OCI-LY7 (cell line): ENCODE results near the gene AFF3. TPM values are rescaled to one million over a fixed set of nuclear protein-coding genes. Genes with fewer than 3 reads are reported as not detected.

Source experiments
- BruUV-seq: library from RNA; stranded (reverse); fragments of 400-500 nt; replicated peaks from 2 replicates; lab custom pipeline; 2021; lab: Mats Ljungman, UMichigan
- CTCF ChIA-PET: fragments of 300-600 bp; sonication (Branson Sonifier 250); formaldehyde crosslinking; loops from one replicate; lab custom pipeline; 2022; ENCODE audit warnings: antibody characterized with exemption; ENCODE audit not compliant: unreplicated experiment; lab: Charles Lee
- POLR2A ChIA-PET: fragments of 300-600 bp; sonication (Branson Sonifier 250); formaldehyde crosslinking; loops from one replicate; lab custom pipeline; 2022; ENCODE audit warnings: antibody characterized with exemption; lab: Charles Lee
- DNase-seq: peaks from one replicate; pipeline ENCODE4 v3.0.0-alpha.2; 2015; ENCODE audit warnings: low spot score
- H2AFZ ChIP-seq: fragments of 200-600 bp; sonication (generic), shearing (Covaris generic); 2 replicates; pipeline ENCODE4 v1.6.1; 2014; ENCODE audit warnings: mild to moderate bottlenecking, antibody characterized with exemption, low read length, moderate library complexity
- H3K27ac ChIP-seq: fragments of 200-600 bp; sonication (generic); 2 replicates; pipeline ENCODE4 v1.5.1; 2014; ENCODE audit warnings: mixed run types, low read depth, mild to moderate bottlenecking, moderate library complexity, low read length, inconsistent platforms; ENCODE audit not compliant: poor library complexity, severe bottlenecking
- H3K36me3 ChIP-seq: fragments of 200-600 bp; sonication (generic); 2 replicates; pipeline ENCODE4 v1.6.1; 2014; ENCODE audit warnings: mild to moderate bottlenecking, antibody characterized with exemption, low read length, moderate library complexity, mixed read lengths; ENCODE audit not compliant: insufficient read depth
- H3K4me1 ChIP-seq: fragments of 200-600 bp; sonication (generic); 2 replicates; pipeline ENCODE4 v1.5.1; 2014; ENCODE audit warnings: mild to moderate bottlenecking, low read length; ENCODE audit not compliant: insufficient read depth, poor library complexity, severe bottlenecking
- H3K4me2 ChIP-seq: fragments of 200-600 bp; sonication (generic); 2 replicates; pipeline ENCODE4 v1.6.1; 2014; ENCODE audit warnings: mild to moderate bottlenecking, low read length
- H3K4me3 ChIP-seq: fragments of 200-600 bp; sonication (generic); 2 replicates; pipeline ENCODE4 v1.5.1; 2014; ENCODE audit warnings: mild to moderate bottlenecking, low read depth, low read length; ENCODE audit not compliant: poor library complexity, severe bottlenecking
- H3K79me2 ChIP-seq: fragments of 200-600 bp; sonication (generic); 2 replicates; pipeline ENCODE4 v1.6.1; 2016; ENCODE audit warnings: low read depth, mild to moderate bottlenecking, low read length, moderate library complexity, mixed read lengths; ENCODE audit not compliant: insufficient read depth
- H3K9me2 ChIP-seq: fragments of 200-600 bp; sonication (generic); 2 replicates; pipeline ENCODE4 v1.6.1; 2016; ENCODE audit warnings: mild to moderate bottlenecking, low read length, mixed read lengths; ENCODE audit not compliant: insufficient read depth
- H3K9me3 ChIP-seq: fragments of 200-600 bp; sonication (generic); 2 replicates; pipeline ENCODE4 v1.6.1; 2014; ENCODE audit warnings: mild to moderate bottlenecking, mixed run types, low read length, mixed read lengths
- H4K20me1 ChIP-seq: fragments of 200-600 bp; sonication (generic); 2 replicates; pipeline ENCODE4 v1.6.1; 2014; ENCODE audit warnings: mild to moderate bottlenecking, antibody characterized with exemption, low read length, moderate library complexity, mixed read lengths; ENCODE audit not compliant: insufficient read depth
- CTCF ChIP-seq: fragments of 200-600 bp; sonication (generic); conservative IDR thresholded peaks from 2 replicates; pipeline ENCODE4 v1.5.1; 2014; ENCODE audit warnings: mild to moderate bottlenecking, antibody characterized with exemption, low read length, moderate library complexity, mixed read lengths
- EZH2phosphoT487 ChIP-seq: fragments of 200-600 bp; sonication (generic); IDR thresholded peaks from 2 replicates; pipeline ENCODE4 v1.6.1; 2018; ENCODE audit warnings: low read depth, borderline replicate concordance, mild to moderate bottlenecking, mixed run types, antibody characterized with exemption, low read length, moderate library complexity, mixed read lengths
- intact Hi-C: fragments of 100-400 bp; cut with micrococcal nuclease; formaldehyde crosslinking; loops from one replicate; pipeline ENCODE4 v1.10.0; 2022; ENCODE audit not compliant: unreplicated experiment
- total RNA-seq, 2 experiments: library from RNA; depleted of rRNA in 1 of 2; stranded (reverse); fragments of >200 nt in 1 of 2; shearing (Covaris generic) in 1 of 2; gene quantifications; 2 replicates each; pipeline ENCODE4 v1.2.3, GENCODE V29; 2014 to 2022

Gene AFF3
- total RNA-seq, 2 experiments from 2014 or later, result 131 to 133 TPM

- Histone ChIP-seq H3K9me2 (no peaks in the 10 kb centered on the region), H3K9me3 (peaks cover 11% of the 10 kb centered on the region; the same call in 1 of the 2 replicates), H4K20me1 (no peaks in the 10 kb centered on the region), H3K27ac (no peak overlapping the region), H3K4me2 (no peak overlapping the region), H3K4me3 (no peak overlapping the region), H2AFZ (no peak overlapping the region), H3K4me1 (peaks cover 6% of the 10 kb centered on the region), H3K79me2 (no peaks in the 10 kb centered on the region; the same call in 1 of the 2 replicates), H3K36me3 (peaks cover 41% of the 10 kb centered on the region)
- TF ChIP-seq CTCF, result no peak
- no peak for TF ChIP-seq EZH2phosphoT487
- intact Hi-C loops, result no loop called here
- CTCF ChIA-PET, result no interaction called here
- DNase-seq, result no peak
- POLR2A ChIA-PET, result interaction anchor here (1.0 kb wide), 1 partner anchor 16 kb away, joined by 3 read pairs; no protein-coding TSS in a partner anchor
- no TSS peak for BruUV-seq
Observed at GRCh38 chr2:99808361-99809200, 333.8 kb downstream of the AFF3 start.

- no peak for DNase-seq
- Histone ChIP-seq H3K4me3 (no peak overlapping the region), H3K9me3 (peaks cover 19% of the 10 kb centered on the region; the same call in 1 of the 2 replicates), H2AFZ (no peak overlapping the region), H3K79me2 (no peaks in the 10 kb centered on the region; the same call in 1 of the 2 replicates), H3K36me3 (peaks cover 49% of the 10 kb centered on the region), H3K4me1 (peaks cover 17% of the 10 kb centered on the region), H3K9me2 (no peaks in the 10 kb centered on the region), H3K4me2 (no peak overlapping the region), H4K20me1 (no peaks in the 10 kb centered on the region), H3K27ac (no peak overlapping the region)
- TF ChIP-seq EZH2phosphoT487, result no peak
- no peak for TF ChIP-seq CTCF
- ChIA-PET CTCF (no interaction called here), POLR2A (no interaction called here)
- intact Hi-C loops, result no loop called here
- no TSS peak for BruUV-seq
Observed at GRCh38 chr2:99806758-99807157, 335.6 kb downstream of the AFF3 start.
